ENCODE measurements around the gene SHC2. TPM values are rescaled to one million over a fixed set of nuclear protein-coding genes. Genes with fewer than 3 reads are reported as not detected.
A peak's percentile ranks its signal among the peaks of the same experiment; 100 is the strongest.

SHC2 gene
- total RNA-seq, 4 donors from 2014 or later = 31.5 to 72.8 (median 48.8) TPM

DNA sequence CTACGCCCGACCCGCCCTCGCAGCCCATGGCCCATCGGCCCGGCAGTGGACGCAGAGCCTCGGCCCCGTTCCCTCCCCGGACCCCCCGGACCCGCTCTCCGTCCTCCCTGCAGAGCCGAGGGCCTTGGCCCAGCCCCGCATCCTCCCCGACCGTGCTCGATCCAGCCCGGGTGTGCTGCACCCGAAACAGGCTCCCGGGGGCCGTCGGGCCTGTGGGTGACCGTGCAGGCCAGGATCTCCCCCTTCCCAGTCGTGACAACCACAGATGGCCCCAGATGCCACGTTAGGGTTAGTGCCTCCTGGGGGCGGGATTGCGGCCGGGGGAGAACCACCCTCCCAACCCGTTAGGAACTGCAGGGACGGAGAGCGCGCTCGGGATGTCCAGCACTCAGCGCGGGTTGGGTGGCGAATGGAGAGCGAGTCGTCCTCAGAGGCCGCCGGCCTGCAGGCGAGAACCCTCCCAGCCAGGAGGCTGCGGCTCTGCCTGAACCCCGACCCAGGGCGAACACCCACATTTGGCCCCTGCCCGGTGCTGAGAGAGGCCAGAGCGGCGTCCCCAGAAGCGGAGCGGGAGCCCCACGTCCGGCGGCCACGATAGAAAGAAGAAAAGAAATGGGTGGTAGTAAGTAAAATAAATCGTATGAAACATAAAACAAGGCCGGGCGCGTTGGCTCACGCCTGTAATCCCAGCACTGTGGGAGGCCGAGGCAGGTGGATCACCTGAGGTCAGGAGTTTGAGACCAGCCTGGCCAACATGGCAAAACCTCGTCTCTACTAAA is 28.8 kb upstream of the SHC2 start:
- intact Hi-C loops (cut with DNase I) = no loop called here
- H3K4me3 ChIP-seq (replicated peaks in 1 of 3) = peak overlapping the region; percentile 53 to 97 (median 59)
- 36 to 37% methylated on average over 31 to 34 of the region's 61 CpGs for WGBS, 2 donors
- H3K27ac ChIP-seq = peak overlapping the region; percentile 64 to 76 (median 70)
- TF ChIP-seq, protein P1, sequence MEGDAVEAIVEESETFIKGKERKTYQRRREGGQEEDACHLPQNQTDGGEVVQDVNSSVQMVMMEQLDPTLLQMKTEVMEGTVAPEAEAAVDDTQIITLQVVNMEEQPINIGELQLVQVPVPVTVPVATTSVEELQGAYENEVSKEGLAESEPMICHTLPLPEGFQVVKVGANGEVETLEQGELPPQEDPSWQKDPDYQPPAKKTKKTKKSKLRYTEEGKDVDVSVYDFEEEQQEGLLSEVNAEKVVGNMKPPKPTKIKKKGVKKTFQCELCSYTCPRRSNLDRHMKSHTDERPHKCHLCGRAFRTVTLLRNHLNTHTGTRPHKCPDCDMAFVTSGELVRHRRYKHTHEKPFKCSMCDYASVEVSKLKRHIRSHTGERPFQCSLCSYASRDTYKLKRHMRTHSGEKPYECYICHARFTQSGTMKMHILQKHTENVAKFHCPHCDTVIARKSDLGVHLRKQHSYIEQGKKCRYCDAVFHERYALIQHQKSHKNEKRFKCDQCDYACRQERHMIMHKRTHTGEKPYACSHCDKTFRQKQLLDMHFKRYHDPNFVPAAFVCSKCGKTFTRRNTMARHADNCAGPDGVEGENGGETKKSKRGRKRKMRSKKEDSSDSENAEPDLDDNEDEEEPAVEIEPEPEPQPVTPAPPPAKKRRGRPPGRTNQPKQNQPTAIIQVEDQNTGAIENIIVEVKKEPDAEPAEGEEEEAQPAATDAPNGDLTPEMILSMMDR (IDR thresholded peaks at IDR 0.05) = no peak
- TF ChIP-seq POLR2A (IDR thresholded peaks at IDR 0.05) = no peak
- no peaks in the 10 kb centered on the region for H3K36me3 ChIP-seq
- H3K27me3 ChIP-seq = no peaks in the 10 kb centered on the region
- H3K4me1 ChIP-seq = peaks cover 6 to 7% of the 10 kb centered on the region in 2 donors
- no peaks in the 10 kb centered on the region for H3K9me3 ChIP-seq
- peak in 1 of 2 donors; percentile 32 for DNase-seq

DNA sequence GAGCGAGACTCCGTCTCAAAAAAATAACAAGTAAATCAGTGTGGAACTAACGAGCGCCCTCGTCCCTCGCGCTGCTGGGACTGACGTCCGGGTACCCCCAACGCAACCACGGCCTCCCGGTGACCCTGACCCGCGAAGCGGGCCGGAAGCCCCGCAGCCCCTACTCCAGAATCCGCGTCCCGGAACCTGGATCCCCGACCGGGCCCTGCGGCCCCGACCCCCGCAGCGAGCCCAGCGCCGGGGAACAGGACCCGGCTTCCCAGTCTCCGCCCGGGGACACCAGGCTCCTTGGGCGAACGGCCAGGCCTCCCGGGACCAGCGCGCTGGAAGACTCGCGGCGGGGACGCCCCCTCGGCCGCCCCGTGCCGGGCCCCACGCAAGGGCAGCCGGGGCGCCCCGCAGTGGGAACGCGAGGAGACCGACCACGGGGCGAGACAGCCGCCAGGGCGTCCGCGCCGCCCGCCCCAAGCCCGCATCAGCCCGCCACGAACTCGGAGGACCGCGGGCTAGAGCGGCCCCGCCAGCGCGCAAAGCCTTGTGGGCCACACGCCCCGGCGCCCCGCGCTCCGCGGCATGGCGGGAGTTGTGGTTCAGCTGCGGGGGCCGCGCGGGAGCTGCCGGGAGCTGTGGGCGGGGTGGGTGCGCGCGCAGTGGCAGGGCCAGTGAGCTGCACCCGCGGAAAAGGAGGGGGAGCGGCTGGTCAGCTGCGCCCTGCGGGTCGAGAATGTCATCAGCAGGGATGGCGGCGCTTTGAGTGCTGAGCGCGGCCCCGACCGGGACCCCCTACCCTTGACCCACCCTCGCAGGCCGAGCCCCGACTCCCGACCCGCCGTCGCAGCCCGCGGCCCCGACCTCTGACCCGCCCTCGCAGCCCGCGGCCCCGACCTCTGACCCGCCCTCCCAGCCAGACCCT is 27.9 kb upstream of the SHC2 start:
- H3K4me3 ChIP-seq (replicated peaks in 1 of 3) = peak overlapping the region; percentile 53 to 97 (median 59)
- intact Hi-C loops (cut with DNase I) = no loop called here
- peak overlapping the region; percentile 73 to 95 (median 76) for H3K27ac ChIP-seq
- H3K4me1 ChIP-seq = peaks cover 6 to 7% of the 10 kb centered on the region in 2 donors
- DNase-seq = peak; percentile 95 to 97
- no peaks in the 10 kb centered on the region for H3K36me3 ChIP-seq
- TF ChIP-seq, protein P1 (IDR thresholded peaks at IDR 0.05) = peak in 1 of 6 experiments; percentile 24
- peak in 1 of 2 donors; percentile 87 for TF ChIP-seq POLR2A (IDR thresholded peaks at IDR 0.05)
- no peaks in the 10 kb centered on the region for H3K9me3 ChIP-seq
- WGBS, 2 donors = 2% methylated on average over 8 to 43 of the region's 114 CpGs
- no peaks in the 10 kb centered on the region for H3K27me3 ChIP-seq

GRCh38 chr19:485583-486236 is 24.9 kb upstream of the SHC2 start:
- Histone ChIP-seq H3K27ac (no peak overlapping the region), H3K27me3 (no peaks in the 10 kb centered on the region), H3K4me1 (peaks cover 6 to 7% of the 10 kb centered on the region in 2 donors), H3K36me3 (no peaks in the 10 kb centered on the region), H3K9me3 (no peaks in the 10 kb centered on the region), H3K4me3 (replicated peaks in 1 of 3) (no peak overlapping the region)
- TF ChIP-seq POLR2A (IDR thresholded peaks at IDR 0.05) = no peak
- TF ChIP-seq, protein P1 (IDR thresholded peaks at IDR 0.05) = no peak
- no peak for DNase-seq
- 13 to 21% methylated on average over 13 to 22 of the region's 23 CpGs for WGBS, 2 donors
- intact Hi-C loops (cut with DNase I) = no loop called here

GRCh38 chr19:485077-485476 is 24.2 kb upstream of the SHC2 start:
- no peaks in the 10 kb centered on the region for H3K27me3 ChIP-seq

More at GRCh38 chr19:485077-485476, 24.2 kb upstream of the SHC2 start:
- H3K9me3 ChIP-seq = no peaks in the 10 kb centered on the region
- no peak overlapping the region for H3K4me3 ChIP-seq (replicated peaks in 1 of 3)
- WGBS, 2 donors = 71 to 86% methylated on average over 5 to 21 of the region's 22 CpGs
- no peak for TF ChIP-seq POLR2A (IDR thresholded peaks at IDR 0.05)
- TF ChIP-seq, protein P1 (IDR thresholded peaks at IDR 0.05) = no peak
- H3K36me3 ChIP-seq = no peaks in the 10 kb centered on the region
- intact Hi-C loops (cut with DNase I) = no loop called here
- H3K27ac ChIP-seq = no peak overlapping the region
- peaks cover 6 to 7% of the 10 kb centered on the region in 2 donors for H3K4me1 ChIP-seq
- no peak for DNase-seq

Data from thyroid gland (tissue), 4 donors.